HepG2 (cell line): ENCODE data around the gene CMIP. TPM values are rescaled to one million over a fixed set of nuclear protein-coding genes. Genes with fewer than 3 reads are reported as not detected.

Experiments used
- ARHGAP35 ChIP-seq: sonication (generic); formaldehyde crosslinking; IDR thresholded peaks from 2 replicates; pipeline ENCODE4 v1.9.0; 2022; ENCODE audit warnings: mild to moderate bottlenecking, inconsistent platforms, moderate library complexity, missing genetic modification reagents, borderline replicate concordance
- BCL3 ChIP-seq: sonication (generic); formaldehyde crosslinking; IDR thresholded peaks from 2 replicates; pipeline ENCODE4 v1.5.1; 2020; ENCODE audit warnings: mild to moderate bottlenecking, missing genetic modification reagents, moderate library complexity
- CHD4 ChIP-seq: fragments of 200-600 bp; sonication (generic); IDR thresholded peaks from 2 replicates; pipeline ENCODE4 v1.7.0; 2017; ENCODE audit warnings: mild to moderate bottlenecking, low read length, borderline replicate concordance
- GLI4 ChIP-seq: sonication (generic); formaldehyde crosslinking; IDR thresholded peaks from 2 replicates; pipeline ENCODE4 v1.5.1; 2020; ENCODE audit warnings: missing genetic modification reagents, mild to moderate bottlenecking, moderate library complexity, borderline replicate concordance
- MATR3 ChIP-seq: sonication (generic); formaldehyde crosslinking; IDR thresholded peaks from 2 replicates; pipeline ENCODE4 v1.4.0; 2020; ENCODE audit warnings: missing genetic modification reagents
- NR2F1 ChIP-seq, 2 experiments: fragments of 450-650 bp in 1 of 2; formaldehyde crosslinking in 1 of 2; IDR thresholded peaks; 2 replicates each; pipeline versions ENCODE4 v1.5.0 to v1.6.1; 2016 to 2020; ENCODE audit warnings: mild to moderate bottlenecking in 1 of 2, missing compliant biosample characterization in 1 of 2, missing genetic modification reagents in 1 of 2, moderate library complexity in 1 of 2
- YEATS2 ChIP-seq: sonication (generic); formaldehyde crosslinking; IDR thresholded peaks from 2 replicates; pipeline ENCODE4 v1.4.0; 2020; ENCODE audit warnings: missing genetic modification reagents, borderline replicate concordance
- ZNF414 ChIP-seq: sonication (generic); formaldehyde crosslinking; IDR thresholded peaks from 2 replicates; pipeline ENCODE4 v1.5.0; 2020; ENCODE audit warnings: missing genetic modification reagents
- ZNF543 ChIP-seq: sonication (generic); formaldehyde crosslinking; IDR thresholded peaks from 2 replicates; pipeline ENCODE4 v1.4.0; 2020; ENCODE audit warnings: mild to moderate bottlenecking, missing genetic modification reagents
- ZNF609 ChIP-seq: sonication (generic); formaldehyde crosslinking; IDR thresholded peaks from 2 replicates; pipeline ENCODE4 v1.4.0; 2020; ENCODE audit warnings: mild to moderate bottlenecking, missing genetic modification reagents, borderline replicate concordance
- ZNF768 ChIP-seq: sonication (generic); formaldehyde crosslinking; IDR thresholded peaks from 2 replicates; pipeline ENCODE4 v1.4.0; 2020; ENCODE audit warnings: missing genetic modification reagents
- polyA plus RNA-seq, 8 experiments: library from polyadenylated mRNA; depleted of rRNA in 3 of 8; stranded (reverse) in 7 of 8; unstranded in 1 of 8; fragments of >200 nt; fragmentation: Illumina TruSeq in 4 of 8; extraction: Trizol in 4 of 8; gene quantifications; 2 replicates each; pipeline versions ENCODE4 v1.2.1 to v1.2.3, GENCODE V29; 2011 to 2016; ENCODE audit warnings: low read depth in 4 of 8, missing spikeins in 1 of 8, mixed read lengths in 1 of 8; ENCODE audit not compliant: insufficient read depth in 1 of 8
- total RNA-seq, 5 experiments: library from RNA; depleted of rRNA; stranded (reverse); fragments of >200 nt; fragmentation: Illumina TruSeq; extraction: Trizol; gene quantifications; 2 replicates each; pipeline ENCODE4 v1.2.3, GENCODE V29; 2016; ENCODE audit warnings: low read depth in 1 of 5

The CMIP gene
- total and polyA plus RNA-seq, 2 of the 13 experiments (the other 11 are each of a cell fraction or from before 2014, with no cell fraction given), result 10.9 to 18.1 TPM

- TF ChIP-seq MATR3 (CRISPR knock-in tag), result no peak
- TF ChIP-seq BCL3 (CRISPR knock-in tag), result peak; percentile 82; the same call in 1 of the 2 replicates
- peak in 1 of 2 experiments; percentile 7; a peak in 1 of 4 replicates for TF ChIP-seq NR2F1 (CRISPR knock-in tag; IDR thresholded peaks at IDR 0.05)
- peak; percentile 86 for TF ChIP-seq CHD4
- 0 out of 2 replicates have a peak, but pooled peaks have one; percentile 9 for TF ChIP-seq YEATS2 (CRISPR knock-in tag)
- TF ChIP-seq ARHGAP35 (CRISPR knock-in tag), result 0 out of 2 replicates have a peak, but pooled peaks have one; percentile 23
- peak; percentile 72; the same call in 1 of the 2 replicates for TF ChIP-seq ZNF543 (CRISPR knock-in tag)
- TF ChIP-seq GLI4 (CRISPR knock-in tag), result 0 out of 2 replicates have a peak, but pooled peaks have one; percentile 56
- peak; percentile 60; the same call in 1 of the 2 replicates for TF ChIP-seq ZNF414 (CRISPR knock-in tag)
- peak; percentile 48 for TF ChIP-seq ZNF609 (CRISPR knock-in tag)
- peak; percentile 58 for TF ChIP-seq ZNF768 (CRISPR knock-in tag)
These were observed 105.2 kb downstream of the CMIP start (continued) for GRCh38 chr16:81549547-81550431.
